ENCODE measurements around the gene CNOT11. TPM values are rescaled to one million over a fixed set of nuclear protein-coding genes. Genes with fewer than 3 reads are reported as not detected.

CNOT11 gene
- total RNA-seq, 1 donor from 2014 or later: 33.8 TPM

- TF ChIP-seq, protein P1, sequence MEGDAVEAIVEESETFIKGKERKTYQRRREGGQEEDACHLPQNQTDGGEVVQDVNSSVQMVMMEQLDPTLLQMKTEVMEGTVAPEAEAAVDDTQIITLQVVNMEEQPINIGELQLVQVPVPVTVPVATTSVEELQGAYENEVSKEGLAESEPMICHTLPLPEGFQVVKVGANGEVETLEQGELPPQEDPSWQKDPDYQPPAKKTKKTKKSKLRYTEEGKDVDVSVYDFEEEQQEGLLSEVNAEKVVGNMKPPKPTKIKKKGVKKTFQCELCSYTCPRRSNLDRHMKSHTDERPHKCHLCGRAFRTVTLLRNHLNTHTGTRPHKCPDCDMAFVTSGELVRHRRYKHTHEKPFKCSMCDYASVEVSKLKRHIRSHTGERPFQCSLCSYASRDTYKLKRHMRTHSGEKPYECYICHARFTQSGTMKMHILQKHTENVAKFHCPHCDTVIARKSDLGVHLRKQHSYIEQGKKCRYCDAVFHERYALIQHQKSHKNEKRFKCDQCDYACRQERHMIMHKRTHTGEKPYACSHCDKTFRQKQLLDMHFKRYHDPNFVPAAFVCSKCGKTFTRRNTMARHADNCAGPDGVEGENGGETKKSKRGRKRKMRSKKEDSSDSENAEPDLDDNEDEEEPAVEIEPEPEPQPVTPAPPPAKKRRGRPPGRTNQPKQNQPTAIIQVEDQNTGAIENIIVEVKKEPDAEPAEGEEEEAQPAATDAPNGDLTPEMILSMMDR (IDR thresholded peaks at IDR 0.05; ENCODE audit: borderline replicate concordance): no peak
- H3K27me3 ChIP-seq (ENCODE audit: low read depth): no peaks in the 10 kb centered on the region
- intact Hi-C loops (cut with micrococcal nuclease): no loop called here
- no peaks in the 10 kb centered on the region for H3K9me3 ChIP-seq (replicated peaks)
- H3K4me1 ChIP-seq: no peaks in the 10 kb centered on the region
- no peaks in the 10 kb centered on the region for H3K36me3 ChIP-seq
- H3K4me3 ChIP-seq: no peak overlapping the region
- no peak for DNase-seq
- H3K27ac ChIP-seq (replicated peaks): no peak overlapping the region
These were observed 28.9 kb upstream of the CNOT11 start for GRCh38 chr2:101223814-101224231.

GRCh38 chr2:101230541-101231001, 22.1 kb upstream of the CNOT11 start:
- no peak for DNase-seq
- H3K4me1 ChIP-seq: peaks cover 14% of the 10 kb centered on the region
- H3K9me3 ChIP-seq (replicated peaks): peaks cover 2% of the 10 kb centered on the region
- no peak overlapping the region for H3K27ac ChIP-seq (replicated peaks)
- intact Hi-C loops (cut with micrococcal nuclease): no loop called here
- H3K36me3 ChIP-seq: no peaks in the 10 kb centered on the region
- TF ChIP-seq, protein P1 (IDR thresholded peaks at IDR 0.05; ENCODE audit: borderline replicate concordance): no peak
- H3K27me3 ChIP-seq (ENCODE audit: low read depth): no peaks in the 10 kb centered on the region
- no peak overlapping the region for H3K4me3 ChIP-seq

- intact Hi-C loops (cut with micrococcal nuclease): no loop called here
- no peak for DNase-seq
- Histone ChIP-seq H3K4me3 (no peak overlapping the region), H3K9me3 (replicated peaks) (peaks cover 9% of the 10 kb centered on the region), H3K27me3 (ENCODE audit: low read depth) (no peaks in the 10 kb centered on the region), H3K36me3 (no peaks in the 10 kb centered on the region), H3K4me1 (peaks cover 14% of the 10 kb centered on the region), H3K27ac (replicated peaks) (no peak overlapping the region)
- TF ChIP-seq, protein P1 (IDR thresholded peaks at IDR 0.05; ENCODE audit: borderline replicate concordance): no peak
These were observed 21.4 kb upstream of the CNOT11 start for GRCh38 chr2:101231240-101231639.

DNA sequence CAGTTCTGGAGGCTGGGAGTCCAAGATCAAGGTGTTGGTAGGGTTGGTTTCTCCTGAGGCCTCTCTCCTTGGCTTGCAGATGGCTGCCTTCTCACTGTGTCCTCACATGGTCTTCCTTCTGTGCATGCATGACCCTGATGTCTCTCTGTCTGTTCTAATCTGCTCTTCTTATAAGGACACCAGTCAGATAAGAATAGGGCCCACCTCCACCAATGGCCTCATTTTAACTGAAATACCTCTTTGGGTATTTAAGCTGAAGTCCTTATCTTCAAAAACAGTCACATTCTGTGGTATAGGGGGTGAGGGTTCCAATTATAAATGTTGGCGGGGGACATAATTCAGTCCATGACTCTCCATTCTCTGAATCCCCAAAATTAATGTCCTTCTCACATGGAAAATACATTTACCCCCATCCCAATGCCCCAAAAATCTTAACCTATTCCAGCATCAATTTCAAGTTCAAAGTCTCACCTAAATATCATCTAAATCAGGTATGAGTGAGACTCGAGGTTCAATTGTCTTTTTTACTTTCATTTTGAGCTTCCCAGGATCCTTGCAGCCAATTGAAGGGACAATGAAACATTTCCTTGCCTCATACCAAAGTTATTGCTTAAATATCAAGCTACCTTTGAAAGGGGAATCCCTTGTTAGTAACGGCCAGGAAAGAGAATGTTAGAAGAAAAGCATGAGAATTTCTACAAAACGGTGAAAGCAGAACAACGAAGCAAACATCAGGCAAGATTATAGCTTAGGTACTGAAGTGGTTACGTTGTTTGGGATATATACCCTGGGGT, 20.6 kb upstream of the CNOT11 start:
- TF ChIP-seq, protein P1 (IDR thresholded peaks at IDR 0.05; ENCODE audit: borderline replicate concordance): no peak
- Histone ChIP-seq H3K27me3 (ENCODE audit: low read depth) (no peaks in the 10 kb centered on the region), H3K4me1 (peaks cover 14% of the 10 kb centered on the region), H3K27ac (replicated peaks) (no peak overlapping the region), H3K36me3 (no peaks in the 10 kb centered on the region), H3K9me3 (replicated peaks) (peaks cover 10% of the 10 kb centered on the region), H3K4me3 (no peak overlapping the region)
- DNase-seq: no peak
- intact Hi-C loops (cut with micrococcal nuclease): no loop called here

DNA sequence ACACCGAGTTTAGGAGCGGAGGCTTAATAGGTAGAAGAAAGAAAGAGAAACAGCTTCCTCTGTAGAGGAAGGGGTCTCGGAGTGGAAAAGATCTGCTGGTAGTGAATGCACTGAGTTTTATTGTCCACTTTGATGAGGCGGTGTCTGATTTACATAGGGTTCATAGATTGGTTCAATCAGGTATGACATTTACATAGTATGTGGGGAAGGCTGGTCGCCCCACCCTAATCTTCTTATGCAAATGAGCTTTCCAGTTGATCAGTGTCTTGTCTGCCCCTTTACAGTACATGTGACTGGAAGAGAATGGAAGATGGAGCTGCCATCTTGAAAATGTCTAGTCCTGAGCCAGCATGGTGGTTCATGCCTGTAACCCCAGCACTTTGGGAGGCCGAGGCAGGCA, 19.9 kb upstream of the CNOT11 start:
- intact Hi-C loops (cut with micrococcal nuclease): no loop called here
- TF ChIP-seq, protein P1 (IDR thresholded peaks at IDR 0.05; ENCODE audit: borderline replicate concordance): no peak
- DNase-seq: no peak
- Histone ChIP-seq H3K9me3 (replicated peaks) (peaks cover 10% of the 10 kb centered on the region), H3K27me3 (ENCODE audit: low read depth) (no peaks in the 10 kb centered on the region), H3K4me1 (peaks cover 20% of the 10 kb centered on the region), H3K36me3 (no peaks in the 10 kb centered on the region), H3K4me3 (no peak overlapping the region), H3K27ac (replicated peaks) (no peak overlapping the region)

Measured in left ventricle myocardium inferior (tissue), 1 donor.